Right lobe of liver (tissue), 6 donors: Measurements from ENCODE around the gene REXO4. TPM values are rescaled to one million over a fixed set of nuclear protein-coding genes. Genes with fewer than 3 reads are reported as not detected.

ENCODE experiments used
- ATAC-seq, 4 donors: fragments of 200-7000 bp; cut with Tn5 transposase; one replicate each; pipeline ENCODE4 v1.9.1; 2020; ENCODE audit warnings: mild to moderate bottlenecking in 4 of 4, moderate library complexity in 4 of 4
- DNase-seq, 3 donors: peaks; one replicate each; pipeline ENCODE4 v3.0.0-alpha.2; 2020
- H3K27ac ChIP-seq, 3 donors: fragments of 200-600 bp; one replicate each; pipeline ENCODE4 v1.8.0; 2022
- H3K27me3 ChIP-seq, 2 donors: fragments of 200-600 bp; one replicate each; pipeline ENCODE4 v1.8.0; 2022
- H3K36me3 ChIP-seq, 4 donors: fragments of 200-600 bp; sonication (generic) in 1 of 4; one replicate each; pipeline versions ENCODE4 v1.5.1 to v1.8.0; 2017 to 2022; ENCODE audit warnings: control low read depth in 1 of 4
- H3K4me1 ChIP-seq, 4 donors: fragments of 200-600 bp; sonication (generic) in 1 of 4; one replicate each; pipeline versions ENCODE4 v1.5.1 to v1.8.0; 2017 to 2022; ENCODE audit warnings: control low read depth in 1 of 4
- H3K4me3 ChIP-seq, 3 donors: fragments of 200-600 bp; one replicate each; pipeline ENCODE4 v1.8.0; 2022
- H3K9me3 ChIP-seq, 4 donors: fragments of 200-600 bp; sonication (generic) in 1 of 4; one replicate each; pipeline versions ENCODE4 v1.5.1 to v1.8.0; 2017 to 2022; ENCODE audit warnings: control low read depth in 1 of 4
- CTCF ChIP-seq, 4 donors: fragments of 200-600 bp in 3 of 4; fragments of 450-650 bp in 1 of 4; IDR thresholded peaks; one replicate each; pipeline versions ENCODE4 v1.5.1 to v1.8.0; 2016 to 2022; ENCODE audit warnings: antibody characterized with exemption in 4 of 4, mild to moderate bottlenecking in 2 of 4
- POLR2A ChIP-seq: fragments of 450-650 bp; IDR thresholded peaks from one replicate; pipeline ENCODE4 v1.6.1; 2017; ENCODE audit warnings: antibody characterized with exemption, mild to moderate bottlenecking
- WGBS: methylation state at CpG from one replicate; pipeline ENCODE4 v1.1.6; 2018; ENCODE audit warnings: low coverage, low lambda C conversion rate; ENCODE audit not compliant: insufficient coverage; ENCODE audit errors: missing lambda C conversion rate; 5-methylcytosine and 5-hydroxymethylcytosine counted together
- intact Hi-C, 2 donors: fragments of 100-400 bp; cut with DNase I; formaldehyde crosslinking; loops; one replicate each; pipeline versions ENCODE4 v1.11.2 to v1.14.1; 2022
- total RNA-seq, 6 experiments: library from RNA; depleted of rRNA in 2 of 6; stranded (reverse); fragments of >200 nt in 2 of 6; fragmentation: NEBNext Ultra II Directional in 3 of 6; extraction: Animal tissue kit (Norgen Biotek cat#: 25700) in 3 of 6; gene quantifications; one replicate each; pipeline versions ENCODE4 v1.1.0 to v1.2.4, GENCODE V29; 2016 to 2023
- donor health status: DM: no; HTN: yes; CAD: no.
- donor health status: DM: no; HTN: no; CAD: no.
- donor health status: DM: no; HTN: no; CAD: no.
- donor health status: DM: no; HTN: yes; CAD: no.
- donor health status: DM: no; HTN: yes; CAD: no.

REXO4 gene
- total RNA-seq, 6 experiments from 2014 or later: 9.5 to 19.9 (median 12.0) TPM

- no CpG with 5 or more reads among the region's 9 CpGs for WGBS
- Histone ChIP-seq H3K27me3 (no peaks in the 10 kb centered on the region), H3K9me3 (no peaks in the 10 kb centered on the region), H3K36me3 (no peaks in the 10 kb centered on the region), H3K27ac (no peak overlapping the region), H3K4me3 (no peak overlapping the region), H3K4me1 (peaks cover 0 to 9% (median 3%) of the 10 kb centered on the region in 4 donors)
- DNase-seq (no peak), ATAC-seq (no peak)
- intact Hi-C loops: no loop called here
- TF ChIP-seq POLR2A (no peak), CTCF (IDR thresholded peaks at IDR 0.05) (no peak)
Observed at GRCh38 chr9:133456409-133456808, 38.6 kb upstream of the REXO4 start.

- no peak overlapping the region for H3K27ac ChIP-seq
- peaks cover 0 to 4% (median under 1%) of the 10 kb centered on the region in 4 donors for H3K4me1 ChIP-seq
- H3K27me3 ChIP-seq: no peaks in the 10 kb centered on the region
- H3K36me3 ChIP-seq: no peaks in the 10 kb centered on the region
- whole genome bisulfite sequencing: no CpG with 5 or more reads among the region's 11 CpGs
- H3K4me3 ChIP-seq: no peak overlapping the region
- no peaks in the 10 kb centered on the region for H3K9me3 ChIP-seq
- intact Hi-C loops: no loop called here
- DNase-seq (no peak), ATAC-seq (no peak)
- TF ChIP-seq CTCF (IDR thresholded peaks at IDR 0.05) (no peak), POLR2A (no peak)
Observed at GRCh38 chr9:133455936-133456335, 38.1 kb upstream of the REXO4 start.

GRCh38 chr9:133454943-133455673 lies 37.3 kb upstream of the REXO4 start:
- Histone ChIP-seq H3K36me3 (no peaks in the 10 kb centered on the region), H3K27me3 (no peaks in the 10 kb centered on the region), H3K4me1 (peaks cover 0 to 3% (median 0%) of the 10 kb centered on the region in 4 donors), H3K9me3 (no peaks in the 10 kb centered on the region), H3K27ac (no peak overlapping the region), H3K4me3 (no peak overlapping the region)
- WGBS: 73% methylated on average over 3 of the region's 20 CpGs
- ATAC-seq: no peak
- DNase-seq: no peak
- TF ChIP-seq CTCF (IDR thresholded peaks at IDR 0.05) (no peak), POLR2A (no peak)
- intact Hi-C loops: no loop called here

- no peaks in the 10 kb centered on the region for H3K27me3 ChIP-seq
- ATAC-seq: no peak
- no peak overlapping the region for H3K4me3 ChIP-seq
- no peaks in the 10 kb centered on the region for H3K36me3 ChIP-seq
- H3K4me1 ChIP-seq: peaks cover 0 to 3% (median 0%) of the 10 kb centered on the region in 4 donors
- DNase-seq: no peak
- H3K27ac ChIP-seq: no peak overlapping the region
- H3K9me3 ChIP-seq: no peaks in the 10 kb centered on the region
- WGBS: 88% methylated on average over 3 of the region's 19 CpGs
- TF ChIP-seq CTCF (IDR thresholded peaks at IDR 0.05) (no peak), POLR2A (no peak)
- intact Hi-C loops: no loop called here
Observed at GRCh38 chr9:133454325-133454724, 36.5 kb upstream of the REXO4 start.
